Body of pancreas (tissue), 4 donors: Measurements from ENCODE around the gene LSP1. TPM values are rescaled to one million over a fixed set of nuclear protein-coding genes. Genes with fewer than 3 reads are reported as not detected.

ENCODE experiments used
- ATAC-seq: fragments of 150-250 bp; one replicate; pipeline ENCODE4 v1.9.1; 2016
- DNase-seq, 4 donors: peaks; one replicate each; pipeline ENCODE4 v3.0.0-alpha.2; 2019
- H3K27ac ChIP-seq, 4 donors: fragments of 200-600 bp; sonication (generic); 1 replicate in 3 of 4; 2 replicates in 1 of 4; pipeline versions ENCODE4 v1.5.1 to v1.6.1; 2016 to 2019; ENCODE audit warnings: mild to moderate bottlenecking in 1 of 4, mixed read lengths in 1 of 4, moderate library complexity in 1 of 4
- H3K27me3 ChIP-seq, 2 donors: fragments of 200-600 bp; sonication (generic); one replicate each; pipeline ENCODE4 v1.6.0; 2016; ENCODE audit warnings: mild to moderate bottlenecking in 1 of 2
- H3K36me3 ChIP-seq, 2 donors: fragments of 200-600 bp; sonication (generic); replicated peaks in 1 of 2; 2 replicates each; pipeline ENCODE4 v1.5.1; 2016; ENCODE audit warnings: low read depth in 2 of 2; ENCODE audit not compliant: insufficient read depth in 1 of 2
- H3K4me1 ChIP-seq: fragments of 200-600 bp; sonication (generic); one replicate; pipeline ENCODE4 v1.6.0; 2016
- H3K4me3 ChIP-seq, 2 donors: fragments of 200-600 bp; sonication (generic); 1 replicate in 1 of 2; 2 replicates in 1 of 2; pipeline ENCODE4 v1.5.1; 2016 to 2019
- H3K9me3 ChIP-seq, 3 donors: fragments of 200-600 bp; sonication (generic); 1 replicate in 2 of 3; 2 replicates in 1 of 3; pipeline ENCODE4 v1.5.1; 2016
- POLR2A ChIP-seq, 3 donors: fragments of 450-650 bp; IDR thresholded peaks; one replicate each; pipeline ENCODE4 v1.6.1; 2016; ENCODE audit warnings: antibody characterized with exemption in 3 of 3, mild to moderate bottlenecking in 2 of 3
- WGBS, 2 donors: methylation state at CpG; one replicate each; pipeline ENCODE4 v1.1.5; 2017; 5-methylcytosine and 5-hydroxymethylcytosine counted together
- intact Hi-C: fragments of 100-400 bp; cut with DNase I; formaldehyde crosslinking; loops from one replicate; pipeline ENCODE4 v1.15.1; 2023
- total RNA-seq, 2 donors: library from RNA; depleted of rRNA; stranded (reverse); fragments of >200 nt; gene quantifications; one replicate each; pipeline ENCODE4 v1.1.0, GENCODE V29; 2016
- TF ChIP-seq, protein P1 (sequence below), 7 experiments: fragments of 450-650 bp in 4 of 7; fragments of 200-600 bp in 3 of 7; sonication (generic) in 3 of 7; IDR thresholded peaks; one replicate each; pipeline ENCODE4 v1.5.1; 2016 to 2019; ENCODE audit warnings: antibody characterized with exemption in 7 of 7

The LSP1 gene
- total RNA-seq, 2 donors from 2014 or later = 9.9 to 11.5 TPM

DNA sequence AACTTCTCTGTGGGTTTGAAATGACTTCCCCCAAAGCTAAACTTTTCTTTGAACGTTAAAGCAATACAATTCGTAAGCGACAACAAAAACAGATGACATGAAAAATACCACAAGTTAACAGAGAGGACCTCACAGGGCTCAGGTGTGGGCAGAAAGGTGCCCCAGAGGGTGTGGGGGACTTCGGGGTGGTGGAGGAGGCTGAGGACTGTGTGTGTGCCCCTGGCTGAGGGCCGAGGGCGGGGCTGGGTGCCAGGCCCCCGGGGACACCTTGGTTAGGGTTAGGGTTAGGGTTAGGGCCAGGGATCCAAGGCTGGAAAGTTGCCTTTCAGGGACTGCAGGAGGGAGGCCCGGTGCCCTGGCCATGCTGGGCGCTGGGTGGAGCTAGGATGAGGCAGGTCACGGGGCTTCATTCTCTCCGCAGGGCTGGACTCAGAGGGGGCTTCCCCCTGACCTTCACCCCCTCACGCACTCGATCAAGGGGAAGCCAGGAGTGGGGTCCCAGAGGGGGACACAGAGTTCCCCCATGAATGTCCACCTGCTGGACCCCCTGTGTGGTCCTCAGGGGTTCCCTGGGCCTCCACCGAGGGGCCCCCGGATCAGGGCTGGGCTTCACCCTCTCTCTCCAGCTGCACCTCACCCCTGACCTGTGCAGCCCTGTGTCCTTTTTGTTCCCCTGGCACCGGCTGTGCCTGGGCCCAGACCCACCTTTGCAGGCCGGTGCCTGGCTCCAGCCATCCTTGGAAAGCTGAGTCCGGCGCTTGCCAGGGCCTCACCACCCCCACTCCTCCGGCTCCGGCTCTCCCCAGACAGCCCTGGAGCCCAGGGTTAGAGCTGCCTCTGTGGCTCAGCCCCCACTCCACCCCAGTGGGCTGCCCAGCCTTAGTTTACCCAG is 7.1 kb upstream of the LSP1 start:
- ATAC-seq (no peak), DNase-seq (no peak)
- intact Hi-C loops = no loop called here
- H3K36me3 ChIP-seq = no peaks in the 10 kb centered on the region
- H3K4me3 ChIP-seq = no peak overlapping the region
- no peak for TF ChIP-seq POLR2A (IDR thresholded peaks at IDR 0.05)
- TF ChIP-seq, protein P1, sequence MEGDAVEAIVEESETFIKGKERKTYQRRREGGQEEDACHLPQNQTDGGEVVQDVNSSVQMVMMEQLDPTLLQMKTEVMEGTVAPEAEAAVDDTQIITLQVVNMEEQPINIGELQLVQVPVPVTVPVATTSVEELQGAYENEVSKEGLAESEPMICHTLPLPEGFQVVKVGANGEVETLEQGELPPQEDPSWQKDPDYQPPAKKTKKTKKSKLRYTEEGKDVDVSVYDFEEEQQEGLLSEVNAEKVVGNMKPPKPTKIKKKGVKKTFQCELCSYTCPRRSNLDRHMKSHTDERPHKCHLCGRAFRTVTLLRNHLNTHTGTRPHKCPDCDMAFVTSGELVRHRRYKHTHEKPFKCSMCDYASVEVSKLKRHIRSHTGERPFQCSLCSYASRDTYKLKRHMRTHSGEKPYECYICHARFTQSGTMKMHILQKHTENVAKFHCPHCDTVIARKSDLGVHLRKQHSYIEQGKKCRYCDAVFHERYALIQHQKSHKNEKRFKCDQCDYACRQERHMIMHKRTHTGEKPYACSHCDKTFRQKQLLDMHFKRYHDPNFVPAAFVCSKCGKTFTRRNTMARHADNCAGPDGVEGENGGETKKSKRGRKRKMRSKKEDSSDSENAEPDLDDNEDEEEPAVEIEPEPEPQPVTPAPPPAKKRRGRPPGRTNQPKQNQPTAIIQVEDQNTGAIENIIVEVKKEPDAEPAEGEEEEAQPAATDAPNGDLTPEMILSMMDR (IDR thresholded peaks at IDR 0.05) = no peak
- peaks cover 57% of the 10 kb centered on the region for H3K4me1 ChIP-seq
- H3K27me3 ChIP-seq = no peaks in the 10 kb centered on the region
- peak overlapping the region in 3 of 4 donors; percentile 94 to 98 (median 96) for H3K27ac ChIP-seq
- WGBS, 2 donors = 69 to 73% methylated on average over 13 to 20 of the region's 21 CpGs
- H3K9me3 ChIP-seq = no peaks in the 10 kb centered on the region

DNA sequence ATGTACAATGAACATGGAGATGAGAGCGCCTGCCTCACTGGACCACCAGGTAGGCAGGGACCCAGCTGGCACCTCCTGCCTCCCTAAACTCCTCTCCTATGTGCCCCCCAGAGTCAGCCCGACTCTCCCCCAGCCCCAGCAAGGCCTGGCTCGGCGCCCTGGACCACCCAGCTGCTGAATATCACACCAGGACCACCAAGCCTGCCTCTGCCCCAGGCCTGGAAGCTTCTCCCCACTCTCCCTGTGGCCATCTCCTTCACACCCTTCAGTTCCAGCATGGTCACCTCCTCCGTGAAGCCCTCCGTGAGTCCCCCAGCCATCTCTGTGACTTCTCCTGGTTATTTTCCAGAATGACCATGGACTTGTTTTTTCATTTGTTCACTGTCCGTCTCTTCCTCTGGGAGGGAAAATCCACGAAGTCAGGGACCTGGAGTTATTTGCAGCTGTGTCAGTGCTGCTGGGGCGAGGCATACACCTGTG is 6.4 kb upstream of the LSP1 start:
- Histone ChIP-seq H3K4me3 (no peak overlapping the region), H3K4me1 (peaks cover 50% of the 10 kb centered on the region), H3K27me3 (no peaks in the 10 kb centered on the region), H3K36me3 (no peaks in the 10 kb centered on the region), H3K27ac (peak overlapping the region in 2 of 4 donors; percentile 94 to 96), H3K9me3 (no peaks in the 10 kb centered on the region)
- WGBS, 2 donors = 90 to 95% methylated on average over 5 to 9 of the region's 9 CpGs
- ATAC-seq (no peak), DNase-seq (no peak)
- TF ChIP-seq, protein P1 (IDR thresholded peaks at IDR 0.05) = no peak
- no peak for TF ChIP-seq POLR2A (IDR thresholded peaks at IDR 0.05)
- intact Hi-C loops = no loop called here

DNA sequence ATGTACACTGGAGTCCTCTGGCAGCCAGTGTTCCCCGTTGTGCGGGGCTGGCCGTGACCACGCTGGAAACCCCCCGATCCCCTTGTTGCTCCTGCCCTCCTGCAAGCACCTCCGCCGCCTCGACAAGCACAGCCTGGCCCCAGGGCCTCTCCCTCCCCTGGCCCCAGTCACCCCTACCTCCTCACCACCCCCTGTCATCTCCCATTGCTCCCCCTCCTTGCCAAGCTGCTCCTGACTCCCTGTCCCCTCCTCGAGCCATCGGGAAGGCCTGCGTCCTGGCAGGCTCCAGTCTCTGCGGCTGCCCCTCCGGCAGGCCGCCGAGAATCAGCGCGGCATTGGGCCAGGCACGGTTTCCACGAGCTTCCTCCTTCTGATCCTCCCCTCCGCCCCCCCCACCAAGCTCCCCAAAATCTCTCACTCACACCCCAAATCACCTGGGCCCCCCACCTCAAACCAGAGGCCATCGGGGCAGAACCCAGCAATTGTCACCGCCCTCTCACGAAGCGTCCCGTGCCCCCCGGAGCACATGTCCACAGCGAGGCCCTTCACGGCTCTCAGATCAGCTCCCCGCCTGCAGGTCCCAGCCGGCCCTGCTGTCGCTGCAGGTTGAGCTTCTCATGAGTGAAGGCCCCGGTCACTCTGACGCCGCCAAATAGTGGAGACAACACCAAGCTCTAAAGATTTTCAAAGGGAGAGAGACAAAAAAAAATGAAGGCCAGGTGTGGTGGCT is 5.7 kb upstream of the LSP1 start:
- no peak for TF ChIP-seq POLR2A (IDR thresholded peaks at IDR 0.05)
- TF ChIP-seq, protein P1 (IDR thresholded peaks at IDR 0.05) = no peak
- 94 to 95% methylated on average over 24 to 34 of the region's 34 CpGs for WGBS, 2 donors
- no peak overlapping the region for H3K27ac ChIP-seq
- H3K4me3 ChIP-seq = no peak overlapping the region
- no peaks in the 10 kb centered on the region for H3K36me3 ChIP-seq
- peaks cover 43% of the 10 kb centered on the region for H3K4me1 ChIP-seq
- H3K9me3 ChIP-seq = no peaks in the 10 kb centered on the region
- intact Hi-C loops = no loop called here
- no peaks in the 10 kb centered on the region for H3K27me3 ChIP-seq
- DNase-seq (no peak), ATAC-seq (no peak)

DNA sequence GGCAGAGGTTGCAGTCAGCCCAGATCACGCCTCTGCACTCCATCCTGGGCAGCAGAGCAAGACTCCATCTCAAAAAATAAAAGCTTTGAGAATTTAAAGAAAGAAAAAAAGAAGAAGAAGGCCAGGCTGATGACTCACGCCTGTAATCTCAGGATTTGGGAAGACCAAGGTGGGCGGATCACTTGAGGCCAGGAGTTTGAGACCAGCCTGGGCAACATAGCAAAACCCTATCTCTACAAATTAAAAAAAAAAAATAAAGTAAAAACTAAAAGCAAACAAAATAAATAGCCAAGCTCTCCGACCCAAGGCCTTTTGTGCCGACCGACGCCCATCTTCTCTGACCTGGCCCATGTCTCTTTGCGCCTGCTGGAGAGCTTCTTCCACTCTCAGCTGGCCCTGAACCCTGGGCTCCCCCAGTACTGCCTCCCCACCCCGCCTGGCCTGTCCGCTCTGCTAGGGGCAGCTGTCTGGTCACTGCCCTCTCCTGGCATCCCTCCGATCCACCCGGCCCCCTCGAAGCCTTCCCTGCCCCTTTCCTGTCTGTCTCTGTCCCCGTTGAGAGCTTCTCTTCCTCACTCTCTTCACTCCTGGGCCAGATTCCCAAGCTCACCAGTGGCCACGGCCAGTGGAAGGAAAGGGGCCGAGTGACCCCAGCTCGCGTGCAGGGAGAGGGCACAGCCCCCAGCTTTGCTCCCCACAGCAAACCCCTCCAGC is 4.8 kb upstream of the LSP1 start:
- no peak for TF ChIP-seq POLR2A (IDR thresholded peaks at IDR 0.05)
- TF ChIP-seq, protein P1 (IDR thresholded peaks at IDR 0.05) = no peak
- DNase-seq (no peak), ATAC-seq (no peak)
- Histone ChIP-seq H3K36me3 (no peaks in the 10 kb centered on the region), H3K4me3 (no peak overlapping the region), H3K27me3 (no peaks in the 10 kb centered on the region), H3K9me3 (no peaks in the 10 kb centered on the region), H3K27ac (no peak overlapping the region), H3K4me1 (peaks cover 34% of the 10 kb centered on the region)
- intact Hi-C loops = no loop called here
- WGBS, 2 donors = 82 to 83% methylated on average over 18 of the region's 18 CpGs
